IMR-90 (cell line): ENCODE results near the gene IGSF22. TPM values are rescaled to one million over a fixed set of nuclear protein-coding genes. Genes with fewer than 3 reads are reported as not detected.

Source experiments
- ATAC-seq: fragments of 200-7000 bp; cut with Tn5 transposase; 2 replicates; pipeline ENCODE4 v1.9.1; 2020; ENCODE audit warnings: low read depth, mild to moderate bottlenecking, moderate library complexity
- BruUV-seq: library from RNA; stranded (reverse); fragments of 400-500 nt; replicated peaks from 2 replicates; lab custom pipeline; 2021; lab: Mats Ljungman, UMichigan
- CTCF ChIA-PET: fragments of 300-600 bp; formaldehyde crosslinking; extraction: SDS; loops from one replicate; lab custom pipeline; 2021; ENCODE audit warnings: antibody characterized with exemption; lab: Yijun Ruan, JAX
- POLR2A ChIA-PET: fragments of 300-600 bp; sonication (Branson Sonifier 250); formaldehyde crosslinking; loops from one replicate; lab custom pipeline; 2022; ENCODE audit warnings: antibody characterized with exemption; ENCODE audit not compliant: unreplicated experiment; lab: Charles Lee
- DNase-seq: peaks from one replicate; pipeline ENCODE4 v3.0.0; 2013
- H2AFZ ChIP-seq: replicated peaks from 2 replicates; pipeline ENCODE3; 2013; ENCODE audit warnings: low read length, mild to moderate bottlenecking; ENCODE audit not compliant: poor library complexity
- H2AK5ac ChIP-seq: 2 replicates; pipeline ENCODE4 v1.6.1; 2013; ENCODE audit warnings: low read depth, low read length, inconsistent platforms
- H2AK9ac ChIP-seq: replicated peaks from 2 replicates; pipeline ENCODE3; 2013; ENCODE audit warnings: mild to moderate bottlenecking, low read depth, low read length, moderate library complexity; ENCODE audit not compliant: poor library complexity
- H2BK120ac ChIP-seq: 2 replicates; pipeline ENCODE4 v1.6.1; 2013; ENCODE audit warnings: low read depth, low read length, inconsistent platforms
- H2BK15ac ChIP-seq: 3 replicates; pipeline ENCODE4 v1.6.1; 2013; ENCODE audit warnings: low read depth, low read length, inconsistent platforms
- H2BK20ac ChIP-seq: 2 replicates; pipeline ENCODE4 v1.6.1; 2013; ENCODE audit warnings: low read depth, mild to moderate bottlenecking, inconsistent platforms, low read length, moderate library complexity
- H2BK5ac ChIP-seq: 2 replicates; pipeline ENCODE4 v1.6.1; 2013; ENCODE audit warnings: mild to moderate bottlenecking, low read depth, low read length, inconsistent platforms; ENCODE audit not compliant: poor library complexity, severe bottlenecking
- H3K14ac ChIP-seq: replicated peaks from 2 replicates; pipeline ENCODE4 v1.6.1; 2013; ENCODE audit warnings: low read depth, low read length, inconsistent platforms
- H3K18ac ChIP-seq: 2 replicates; pipeline ENCODE4 v1.6.1; 2013; ENCODE audit warnings: low read depth, low read length, control low read depth
- H3K23ac ChIP-seq: 2 replicates; pipeline ENCODE4 v1.6.1; 2013; ENCODE audit warnings: low read depth, low read length, inconsistent platforms
- H3K27ac ChIP-seq: 2 replicates; pipeline ENCODE4 v1.5.1; 2013; ENCODE audit warnings: mild to moderate bottlenecking, control low read depth, low read length; ENCODE audit not compliant: insufficient read depth
- H3K27me3 ChIP-seq: 2 replicates; pipeline ENCODE4 v1.6.1; 2013; ENCODE audit warnings: low read length; ENCODE audit not compliant: control insufficient read depth, insufficient read depth
- H3K36me3 ChIP-seq: 2 replicates; pipeline ENCODE4 v1.6.1; 2013; ENCODE audit warnings: low read length, mixed read lengths; ENCODE audit not compliant: control insufficient read depth, insufficient read depth
- H3K4ac ChIP-seq: 2 replicates; pipeline ENCODE4 v1.6.1; 2013; ENCODE audit warnings: low read depth, low read length, inconsistent platforms
- H3K4me1 ChIP-seq: 2 replicates; pipeline ENCODE4 v1.6.1; 2013; ENCODE audit warnings: low read length, mixed read lengths; ENCODE audit not compliant: control insufficient read depth, insufficient read depth
- H3K4me2 ChIP-seq: 2 replicates; pipeline ENCODE4 v1.6.1; 2013; ENCODE audit warnings: low read depth, mild to moderate bottlenecking, control low read depth, low read length, moderate library complexity
- H3K4me3 ChIP-seq: 2 replicates; pipeline ENCODE4 v1.5.1; 2013; ENCODE audit warnings: low read depth, mild to moderate bottlenecking, control low read depth, low read length, moderate library complexity; ENCODE audit not compliant: insufficient read depth
- H3K56ac ChIP-seq: 2 replicates; pipeline ENCODE4 v1.6.1; 2013; ENCODE audit warnings: low read length, inconsistent platforms; ENCODE audit not compliant: insufficient read depth; ENCODE audit errors: extremely low read depth
- H3K79me1 ChIP-seq, 2 experiments: 2 replicates each; pipeline ENCODE4 v1.6.1; 2013; ENCODE audit warnings: low read length in 2 of 2, inconsistent platforms in 1 of 2, low read depth in 1 of 2
- H3K9ac ChIP-seq: 2 replicates; pipeline ENCODE4 v1.6.1; 2013; ENCODE audit warnings: low read depth, low read length, control low read depth
- H3K9me1 ChIP-seq: 2 replicates; pipeline ENCODE4 v1.6.1; 2013; ENCODE audit warnings: low read length, inconsistent platforms; ENCODE audit not compliant: insufficient read depth
- H3K9me3 ChIP-seq: 2 replicates; pipeline ENCODE4 v1.6.1; 2013; ENCODE audit warnings: low read length; ENCODE audit not compliant: control insufficient read depth, insufficient read depth
- H4K20me1 ChIP-seq: 2 replicates; pipeline ENCODE4 v1.6.1; 2013; ENCODE audit warnings: low read length, inconsistent platforms; ENCODE audit not compliant: insufficient read depth
- H4K5ac ChIP-seq: 2 replicates; pipeline ENCODE4 v1.6.1; 2013; ENCODE audit warnings: mild to moderate bottlenecking, low read depth, low read length, control low read depth
- H4K8ac ChIP-seq, 2 experiments: 2 replicates each; pipeline ENCODE4 v1.6.1; 2013; ENCODE audit warnings: low read depth in 2 of 2, low read length in 2 of 2, control low read depth in 1 of 2, inconsistent platforms in 1 of 2
- H4K91ac ChIP-seq: 2 replicates; pipeline ENCODE4 v1.6.1; 2013; ENCODE audit warnings: low read depth, low read length, inconsistent platforms; ENCODE audit not compliant: insufficient read depth
- BHLHE40 ChIP-seq: fragments of 150-350 bp; IDR thresholded peaks from 2 replicates; pipeline ENCODE4 v1.6.1; 2016; ENCODE audit warnings: mild to moderate bottlenecking, low read depth, low read length
- CEBPB ChIP-seq: IDR thresholded peaks from 2 replicates; pipeline ENCODE4 v1.6.1; 2012; ENCODE audit warnings: low read depth, low read length, improper control_type of control experiment
- FOS ChIP-seq: fragments of 150-350 bp; IDR thresholded peaks from 2 replicates; pipeline ENCODE4 v1.6.1; 2016; ENCODE audit warnings: low read depth, low read length
- MAFK ChIP-seq: IDR thresholded peaks from 2 replicates; pipeline ENCODE4 v1.6.1; 2012; ENCODE audit warnings: low read depth, low read length, improper control_type of control experiment
- MXI1 ChIP-seq: IDR thresholded peaks from 2 replicates; pipeline ENCODE4 v1.6.1; 2012; ENCODE audit warnings: low read depth, mild to moderate bottlenecking, low read length, moderate library complexity, borderline replicate concordance
- NFE2L2 ChIP-seq: fragments of 150-350 bp; IDR thresholded peaks from 2 replicates; pipeline ENCODE4 v1.6.1; 2016; ENCODE audit warnings: low read depth, mild to moderate bottlenecking, low read length
- POLR2A ChIP-seq: IDR thresholded peaks from 2 replicates; pipeline ENCODE4 v1.6.1; 2012; ENCODE audit warnings: mild to moderate bottlenecking, low read depth, low read length
- RAD21 ChIP-seq: IDR thresholded peaks from 2 replicates; pipeline ENCODE4 v1.6.1; 2012; ENCODE audit warnings: low read length, improper control_type of control experiment
- RCOR1 ChIP-seq: IDR thresholded peaks from 2 replicates; pipeline ENCODE4 v1.6.1; 2012; ENCODE audit warnings: mild to moderate bottlenecking, low read length, improper control_type of control experiment; ENCODE audit not compliant: insufficient replicate concordance
- RFX5 ChIP-seq: IDR thresholded peaks from 2 replicates; pipeline ENCODE4 v1.8.0; 2012; ENCODE audit warnings: low read depth, mild to moderate bottlenecking, low read length, moderate library complexity
- SMC3 ChIP-seq: fragments of 150-350 bp; IDR thresholded peaks from 2 replicates; pipeline ENCODE4 v1.6.1; 2016; ENCODE audit warnings: low read depth, mild to moderate bottlenecking, antibody characterized with exemption, low read length, moderate library complexity
- WGBS, 2 experiments: methylation state at CpG; one replicate each; pipeline versions ENCODE4 v1.1.5 to v1.1.7; 2013; ENCODE audit warnings: missing lambda C conversion rate in 2 of 2; ENCODE audit not compliant: insufficient read length in 1 of 2; ENCODE audit errors: extremely low coverage in 2 of 2; 5-methylcytosine and 5-hydroxymethylcytosine counted together
- dilution Hi-C: fragments of 300-500 bp; cut with HindIII; formaldehyde crosslinking; loops from one replicate; pipeline ENCODE4 v1.14.3; 2018; ENCODE audit warnings: low sequenced_read_pairs; ENCODE audit not compliant: unreplicated experiment
- in situ Hi-C: fragments of 300-500 bp; cut with MboI; formaldehyde crosslinking; loops from 3 replicates; pipeline ENCODE4 v1.14.3; 2019; ENCODE audit warnings: low sequenced_read_pairs, inconsistent platforms, mixed read lengths
- intact Hi-C: fragments of 100-400 bp; cut with micrococcal nuclease; formaldehyde crosslinking; loops from 2 replicates; pipeline ENCODE4 v1.10.0; 2022
- polyA plus RNA-seq, 3 experiments: library from polyadenylated mRNA; depleted of rRNA; stranded (reverse); fragments of >200 nt; gene quantifications; 2 replicates each; pipeline ENCODE4 v1.2.3, GENCODE V29; 2012; ENCODE audit warnings: low replicate concordance in 1 of 3
- total RNA-seq: library from RNA; depleted of rRNA; stranded (reverse); fragments of >200 nt; gene quantifications from 2 replicates; pipeline ENCODE4 v1.2.3, GENCODE V29; 2012
- TF ChIP-seq, protein P1 (sequence below): fragments of 150-350 bp; IDR thresholded peaks from 2 replicates; pipeline ENCODE4 v1.6.1; 2016; ENCODE audit warnings: low read depth, mild to moderate bottlenecking, low read length, moderate library complexity, borderline replicate concordance
- TF ChIP-seq, protein P2 (sequence below): conservative IDR thresholded peaks from 2 replicates; pipeline ENCODE4 v1.5.1; 2012; ENCODE audit warnings: mild to moderate bottlenecking, low read depth, low read length, improper control_type of control experiment

The IGSF22 gene
- total and polyA plus RNA-seq, 2 of the 4 experiments (the other 2 are of a cell fraction): not detected

GRCh38 chr11:18707811-18708340 is 18.1 kb downstream of the IGSF22 start:
- Histone ChIP-seq H2BK15ac (no peak overlapping the region), H2AK5ac (no peak overlapping the region), H3K4me1 (peaks cover 2% of the 10 kb centered on the region; the same call in 1 of the 2 replicates), H2AK9ac (no peak overlapping the region), H3K23ac (no peak overlapping the region), H3K18ac (no peak overlapping the region), H3K4me3 (no peak overlapping the region), H3K56ac (no peak overlapping the region), H3K14ac (no peak overlapping the region), H3K79me1 (no peaks in the 10 kb centered on the region), H2BK20ac (no peak overlapping the region), H3K9me1 (0 out of 2 replicates have a peak, but pooled peaks cover 2% of the 10 kb centered on the region), H4K20me1 (no peaks in the 10 kb centered on the region), H3K9me3 (0 out of 2 replicates have a peak, but pooled peaks cover 2% of the 10 kb centered on the region), H2BK5ac (no peak overlapping the region), H3K9ac (no peak overlapping the region), H3K4me2 (no peak overlapping the region), H4K91ac (no peak overlapping the region), H2AFZ (peak overlapping the region; percentile 33), H3K27me3 (peaks cover 62% of the 10 kb centered on the region), H4K8ac (no peak overlapping the region), H3K27ac (no peak overlapping the region), H4K5ac (no peak overlapping the region), H3K36me3 (no peaks in the 10 kb centered on the region), H2BK120ac (no peak overlapping the region), H3K4ac (no peak overlapping the region)
- POLR2A ChIA-PET: no interaction called here
- dilution Hi-C loops: no loop called here
- BruUV-seq: no TSS peak
- TF ChIP-seq MXI1 (no peak), POLR2A (no peak), FOS (no peak), RFX5 (no peak), BHLHE40 (no peak), SMC3 (no peak), NFE2L2 (no peak), RAD21 (no peak), CEBPB (no peak), RCOR1 (no peak), MAFK (no peak)
- TF ChIP-seq, protein P1, sequence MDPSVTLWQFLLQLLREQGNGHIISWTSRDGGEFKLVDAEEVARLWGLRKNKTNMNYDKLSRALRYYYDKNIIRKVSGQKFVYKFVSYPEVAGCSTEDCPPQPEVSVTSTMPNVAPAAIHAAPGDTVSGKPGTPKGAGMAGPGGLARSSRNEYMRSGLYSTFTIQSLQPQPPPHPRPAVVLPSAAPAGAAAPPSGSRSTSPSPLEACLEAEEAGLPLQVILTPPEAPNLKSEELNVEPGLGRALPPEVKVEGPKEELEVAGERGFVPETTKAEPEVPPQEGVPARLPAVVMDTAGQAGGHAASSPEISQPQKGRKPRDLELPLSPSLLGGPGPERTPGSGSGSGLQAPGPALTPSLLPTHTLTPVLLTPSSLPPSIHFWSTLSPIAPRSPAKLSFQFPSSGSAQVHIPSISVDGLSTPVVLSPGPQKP: no peak
- TF ChIP-seq, protein P2, sequence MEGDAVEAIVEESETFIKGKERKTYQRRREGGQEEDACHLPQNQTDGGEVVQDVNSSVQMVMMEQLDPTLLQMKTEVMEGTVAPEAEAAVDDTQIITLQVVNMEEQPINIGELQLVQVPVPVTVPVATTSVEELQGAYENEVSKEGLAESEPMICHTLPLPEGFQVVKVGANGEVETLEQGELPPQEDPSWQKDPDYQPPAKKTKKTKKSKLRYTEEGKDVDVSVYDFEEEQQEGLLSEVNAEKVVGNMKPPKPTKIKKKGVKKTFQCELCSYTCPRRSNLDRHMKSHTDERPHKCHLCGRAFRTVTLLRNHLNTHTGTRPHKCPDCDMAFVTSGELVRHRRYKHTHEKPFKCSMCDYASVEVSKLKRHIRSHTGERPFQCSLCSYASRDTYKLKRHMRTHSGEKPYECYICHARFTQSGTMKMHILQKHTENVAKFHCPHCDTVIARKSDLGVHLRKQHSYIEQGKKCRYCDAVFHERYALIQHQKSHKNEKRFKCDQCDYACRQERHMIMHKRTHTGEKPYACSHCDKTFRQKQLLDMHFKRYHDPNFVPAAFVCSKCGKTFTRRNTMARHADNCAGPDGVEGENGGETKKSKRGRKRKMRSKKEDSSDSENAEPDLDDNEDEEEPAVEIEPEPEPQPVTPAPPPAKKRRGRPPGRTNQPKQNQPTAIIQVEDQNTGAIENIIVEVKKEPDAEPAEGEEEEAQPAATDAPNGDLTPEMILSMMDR: no peak
- in situ Hi-C loops: no loop called here
- no peak for ATAC-seq
- DNase-seq: no peak
- whole genome bisulfite sequencing, 2 experiments: 77% methylated on average over 6 of the region's 12 CpGs; no CpG with 5 or more reads in 1 of the 2 experiments
- intact Hi-C loops: no loop called here
- CTCF ChIA-PET: interaction anchor here (1.1 kb wide), 1 partner anchor 14 kb away, joined by 3 read pairs; no protein-coding TSS in a partner anchor
